NB4 (cell line): ENCODE results near the gene GRID2.
"Not testable (repeated sequence)": the region's sequence is repeated elsewhere in the genome, so short reads cannot be mapped to it uniquely, and the experiment has no call there.

ENCODE experiments used
- DNase-seq: peaks from one replicate; pipeline ENCODE4 v3.0.0; 2010; ENCODE audit warnings: low read depth
- H3K4me3 ChIP-seq: one replicate; pipeline ENCODE4 v1.5.1; 2011; ENCODE audit warnings: mild to moderate bottlenecking, low read depth, low read length, moderate library complexity
- CTCF ChIP-seq: IDR thresholded peaks from one replicate; pipeline ENCODE4 v1.5.1; 2012; ENCODE audit warnings: low read depth, low read length
- MAX ChIP-seq: IDR thresholded peaks from 2 replicates; pipeline ENCODE4 v1.6.1; 2011; ENCODE audit warnings: low read depth, low read length
- MYC ChIP-seq: IDR thresholded peaks from 2 replicates; pipeline ENCODE4 v1.6.1; 2011; ENCODE audit warnings: low read depth, low read length
- POLR2A ChIP-seq: IDR thresholded peaks from 2 replicates; pipeline ENCODE4 v1.6.1; 2011; ENCODE audit warnings: mild to moderate bottlenecking; ENCODE audit not compliant: insufficient read length; ENCODE audit errors: extremely low read depth

The GRID2 gene

GRCh38 chr4:92368653-92369052 is 64.9 kb downstream of the GRID2 start:
- TF ChIP-seq MAX (no peak), CTCF (no peak), POLR2A (no peak), MYC (no peak)
- H3K4me3 ChIP-seq, result no peak overlapping the region
- DNase-seq, result no peak

- no peak for DNase-seq
- no peak overlapping the region for H3K4me3 ChIP-seq
- no peak for TF ChIP-seq POLR2A
- TF ChIP-seq MYC, result no peak
- TF ChIP-seq CTCF, result no peak
- TF ChIP-seq MAX, result no peak
These were observed 77.8 kb downstream of the GRID2 start for GRCh38 chr4:92381616-92382015.

GRCh38 chr4:92382128-92382527 is 78.4 kb downstream of the GRID2 start:
- DNase-seq, result no peak
- TF ChIP-seq POLR2A (no peak), MAX (no peak), CTCF (no peak), MYC (no peak)
- no peak overlapping the region for H3K4me3 ChIP-seq

GRCh38 chr4:92387459-92388069 is 83.8 kb downstream of the GRID2 start:
- peak; percentile 52 for DNase-seq
- no peak overlapping the region for H3K4me3 ChIP-seq
- TF ChIP-seq MAX (no peak), CTCF (peak; percentile 32)

- DNase-seq, result no peak
- no peak for TF ChIP-seq POLR2A
- TF ChIP-seq CTCF, result no peak
- TF ChIP-seq MAX, result no peak
- no peak for TF ChIP-seq MYC
- H3K4me3 ChIP-seq, result no peak overlapping the region
These were observed 95.3 kb downstream of the GRID2 start for GRCh38 chr4:92399032-92399431.

- not testable (repeated sequence) for H3K4me3 ChIP-seq, DNase-seq
These were observed 99.8 kb downstream of the GRID2 start for GRCh38 chr4:92403525-92403924.
